Measurements from ENCODE around the gene IRAG1.
"Not testable (repeated sequence)": the region's sequence is repeated elsewhere in the genome, so short reads cannot be mapped to it uniquely, and the experiment has no call there.

The IRAG1 gene

DNA sequence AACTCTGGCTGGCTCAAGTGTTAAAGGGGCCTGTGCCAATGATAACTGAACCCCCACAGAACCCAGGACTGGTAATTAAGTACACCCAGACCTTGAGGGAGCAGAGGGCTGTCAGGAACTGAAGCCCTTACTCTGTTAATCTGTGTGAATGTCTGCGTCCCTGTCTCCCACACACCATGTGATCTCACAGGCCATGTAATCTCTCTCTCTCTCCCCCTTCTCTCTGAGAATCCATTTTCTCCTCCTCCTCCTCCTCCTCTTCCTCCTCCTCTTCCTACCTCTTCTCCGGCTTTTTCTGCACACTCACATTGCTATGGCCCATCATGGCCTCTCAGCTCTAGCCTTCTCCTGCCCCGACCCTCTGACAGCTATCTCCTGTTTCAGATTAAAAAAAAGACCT, 14.6 kb upstream of the IRAG1 start:
- no peak for DNase-seq

DNA sequence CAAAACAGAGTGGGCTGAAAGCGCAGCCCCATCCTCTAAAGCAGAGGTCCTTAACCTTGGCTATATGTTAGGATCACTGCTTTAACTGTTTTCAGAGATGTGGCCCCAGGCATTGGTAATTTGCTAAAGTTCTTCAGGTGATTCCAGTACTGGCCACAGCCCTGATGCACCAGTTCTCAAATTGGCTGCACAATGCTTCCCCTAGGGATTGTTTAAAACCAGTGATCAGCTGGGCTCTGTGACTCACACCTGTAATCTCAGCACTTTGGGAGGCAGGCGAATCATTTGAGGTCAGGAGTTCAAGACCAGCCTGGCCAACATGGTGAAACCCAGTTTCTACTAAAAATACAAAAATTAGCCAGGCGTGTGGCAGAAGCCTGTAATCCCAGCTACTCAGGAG, 8.4 kb upstream of the IRAG1 start:
- no peak for DNase-seq

- DNase-seq: no peak
Observed at GRCh38 chr11:10699072-10699471, 5.5 kb upstream of the IRAG1 start.

DNA sequence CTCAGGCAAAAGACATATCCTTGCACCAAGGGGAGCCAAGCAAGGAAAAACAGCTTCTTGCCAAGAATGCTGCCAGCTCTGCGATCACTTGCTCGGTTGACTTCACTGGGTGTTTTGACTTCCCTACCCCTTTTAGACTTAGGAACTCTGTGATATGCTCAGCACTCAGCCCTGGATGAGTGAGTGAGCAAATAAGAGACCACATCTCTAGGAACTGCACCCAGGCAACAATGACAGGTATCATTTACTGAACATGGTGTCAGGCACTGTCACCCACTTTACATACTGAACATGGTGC, 3.7 kb upstream of the IRAG1 start:
- DNase-seq: no peak

GRCh38 chr11:10696468-10697322, 3.1 kb upstream of the IRAG1 start:
- no peak for DNase-seq

DNA sequence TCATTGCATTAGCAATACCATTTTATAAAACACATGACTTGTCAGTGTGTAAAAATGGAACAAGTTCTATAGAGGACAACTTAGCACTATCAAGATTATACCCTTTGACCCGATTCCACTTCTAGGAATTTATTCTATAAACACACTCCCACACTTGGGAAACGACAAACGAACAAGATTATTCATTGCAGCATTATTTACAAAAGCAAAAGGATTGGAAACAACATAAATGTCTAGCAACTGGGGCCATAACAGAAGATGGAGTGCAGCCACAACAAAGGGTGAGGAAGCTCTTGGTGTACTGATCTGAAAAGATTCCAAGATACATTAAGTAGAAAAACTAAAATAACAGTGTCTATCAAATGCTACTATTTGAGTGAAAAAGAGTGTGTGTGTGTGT, 2.3 kb upstream of the IRAG1 start:
- no peak for DNase-seq

GRCh38 chr11:10694486-10695239, 1.1 kb upstream of the IRAG1 start:
- no peak for DNase-seq

GRCh38 chr11:10692531-10693115, 932 bp downstream of the IRAG1 start:
- no peak for DNase-seq

DNA sequence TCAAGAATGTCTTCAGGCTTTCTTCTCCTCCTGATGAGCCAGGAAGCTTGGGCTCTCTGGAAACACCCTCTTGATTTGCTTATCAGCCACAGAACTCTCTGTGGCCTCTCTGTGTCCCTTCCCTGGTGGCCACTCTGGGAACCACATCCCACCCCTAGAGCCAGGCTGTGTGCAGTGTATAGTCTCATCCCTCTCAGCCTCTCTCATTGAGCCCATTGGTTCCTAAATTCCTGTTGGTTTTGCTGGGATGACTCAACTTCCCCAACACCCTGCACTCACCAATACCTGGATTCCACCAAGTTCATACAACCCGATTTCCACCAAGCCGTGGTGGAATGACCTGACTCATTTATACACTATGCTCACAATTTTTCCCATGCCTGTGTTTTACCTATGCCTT, 5.2 kb downstream of the IRAG1 start:
- DNase-seq: no peak

DNA sequence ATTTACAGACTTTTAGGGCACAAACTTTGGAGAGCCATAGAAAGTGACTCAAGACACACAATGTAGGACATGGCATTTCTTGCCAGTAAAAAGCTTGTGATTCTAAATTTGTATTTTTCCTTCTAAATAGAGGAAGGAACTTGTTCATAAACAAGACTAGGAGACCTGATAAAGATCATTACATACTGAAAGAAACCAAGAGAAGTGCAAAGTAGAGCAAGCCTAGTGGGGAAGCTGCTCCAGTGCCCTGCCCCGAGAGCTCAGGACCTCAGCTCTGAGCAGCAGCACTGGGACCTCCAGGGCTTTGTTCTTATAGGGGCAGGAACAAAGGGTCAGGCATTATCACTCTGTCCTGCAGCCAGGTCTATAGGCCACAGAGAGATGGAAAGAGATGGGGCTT, 7.2 kb downstream of the IRAG1 start:
- no peak for DNase-seq

DNA sequence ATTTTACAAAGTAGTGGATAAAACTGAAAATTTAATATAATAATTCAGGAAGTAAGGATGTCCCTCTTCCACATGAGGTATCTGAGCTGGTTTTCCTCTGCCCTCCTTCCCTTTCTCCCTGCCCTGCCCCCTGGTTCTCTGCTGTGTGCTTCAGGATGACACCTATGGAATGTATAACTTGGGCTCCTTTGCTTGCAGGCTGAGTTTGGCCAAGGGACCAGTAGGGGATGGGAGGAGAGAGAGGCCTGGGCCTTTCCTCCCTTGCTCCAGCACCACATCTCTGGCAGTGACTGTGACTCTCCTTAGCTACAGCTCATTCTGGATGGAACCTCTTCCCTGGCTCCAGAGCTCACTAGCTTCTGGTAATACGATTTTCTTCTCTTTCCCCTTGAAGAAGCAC, 10.1 kb downstream of the IRAG1 start:
- no peak for DNase-seq

DNA sequence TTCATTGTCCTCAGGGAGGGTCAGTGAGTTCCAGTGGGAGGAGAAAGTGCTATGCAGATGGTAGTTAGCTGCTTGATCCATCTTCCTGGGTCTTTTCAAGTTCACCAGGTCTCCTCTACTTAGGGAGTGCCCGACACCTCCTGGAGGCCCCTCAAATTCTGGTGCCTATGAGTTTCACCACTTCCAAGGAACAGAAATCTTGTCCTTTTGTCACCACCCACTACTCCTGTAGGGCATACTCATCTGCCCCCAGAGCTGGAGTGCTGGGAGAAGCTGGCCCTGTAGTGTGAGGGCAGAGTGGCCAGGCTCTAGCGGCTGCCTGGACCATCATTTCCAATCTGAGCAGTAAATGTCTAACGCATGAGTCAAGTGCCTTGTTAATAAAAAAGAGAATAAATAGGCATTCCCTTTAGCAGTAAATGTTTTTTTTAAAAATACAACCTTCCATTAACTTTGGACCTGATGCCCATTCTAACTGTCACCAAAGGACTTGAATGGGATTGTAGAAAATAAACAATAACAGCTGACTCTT, 12.5 kb downstream of the IRAG1 start:
- DNase-seq: no peak

GRCh38 chr11:10680279-10680678, 13.3 kb downstream of the IRAG1 start:
- DNase-seq: not testable (repeated sequence)

DNA sequence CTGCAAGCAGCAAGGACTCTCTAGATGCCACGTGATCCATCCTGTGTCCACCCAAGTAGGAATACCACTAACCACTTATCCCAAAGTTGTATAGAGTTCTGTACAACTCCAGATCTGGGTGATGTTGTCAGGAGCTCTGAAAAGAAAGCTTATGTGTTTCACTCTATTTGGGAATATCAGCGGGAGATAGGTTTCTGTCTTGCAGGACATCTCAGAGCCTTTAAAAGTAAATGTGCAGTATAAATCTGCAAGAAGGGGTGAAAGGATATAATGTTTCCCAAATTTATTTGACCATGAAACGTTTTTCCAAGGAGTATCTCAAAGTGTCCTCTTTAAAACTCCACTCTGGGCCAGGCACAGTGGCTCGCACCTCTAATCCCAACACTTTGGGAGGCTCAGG, 13.9 kb downstream of the IRAG1 start:
- DNase-seq: no peak

GRCh38 chr11:10678101-10678500, 15.5 kb downstream of the IRAG1 start:
- DNase-seq: no peak

DNA sequence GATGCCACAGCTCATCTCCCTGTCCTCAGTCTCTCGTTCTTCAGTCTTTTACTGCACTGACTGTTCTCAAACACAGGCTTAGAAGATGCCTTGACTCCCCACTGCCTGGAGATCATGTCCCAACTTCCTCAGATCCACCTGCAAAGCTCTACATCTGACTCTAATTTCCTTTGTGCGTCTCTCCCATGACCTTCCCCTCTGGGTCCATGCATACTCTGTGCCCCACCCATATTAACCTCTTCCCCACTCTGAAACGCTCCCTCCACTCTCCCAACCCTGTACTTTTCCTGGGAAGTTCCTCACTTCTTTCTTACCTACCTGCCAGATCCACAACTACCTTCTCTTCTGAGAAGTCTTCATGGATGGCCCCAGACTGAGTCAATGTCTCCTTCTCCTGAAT, 16.6 kb downstream of the IRAG1 start:
- no peak for DNase-seq

DNA sequence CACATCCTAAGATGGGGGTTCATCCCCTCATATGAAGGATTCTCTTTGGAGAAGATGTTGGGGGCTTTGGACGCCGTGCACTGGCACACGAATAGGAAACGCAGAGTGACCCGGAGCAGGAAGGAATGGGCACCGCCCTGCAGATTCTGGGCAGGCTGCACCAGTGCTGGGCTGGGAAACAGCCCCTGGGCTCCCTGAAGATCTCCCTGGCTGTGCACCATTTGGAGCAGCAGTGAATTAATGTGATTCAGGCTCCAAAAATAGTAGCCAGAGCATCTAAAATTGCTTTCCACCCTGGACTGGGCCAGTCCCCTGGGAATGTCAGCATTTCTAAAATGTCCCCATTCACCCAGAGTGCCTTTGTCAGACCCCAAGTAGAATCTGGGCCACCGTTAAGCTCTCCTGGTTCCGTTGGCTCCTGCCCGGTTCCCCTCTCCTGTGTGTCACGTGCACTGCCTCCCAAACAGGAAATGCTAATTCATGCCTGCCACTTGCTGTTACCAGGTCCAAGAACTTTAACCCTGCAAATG, 18.6 kb downstream of the IRAG1 start:
- DNase-seq: no peak

DNA sequence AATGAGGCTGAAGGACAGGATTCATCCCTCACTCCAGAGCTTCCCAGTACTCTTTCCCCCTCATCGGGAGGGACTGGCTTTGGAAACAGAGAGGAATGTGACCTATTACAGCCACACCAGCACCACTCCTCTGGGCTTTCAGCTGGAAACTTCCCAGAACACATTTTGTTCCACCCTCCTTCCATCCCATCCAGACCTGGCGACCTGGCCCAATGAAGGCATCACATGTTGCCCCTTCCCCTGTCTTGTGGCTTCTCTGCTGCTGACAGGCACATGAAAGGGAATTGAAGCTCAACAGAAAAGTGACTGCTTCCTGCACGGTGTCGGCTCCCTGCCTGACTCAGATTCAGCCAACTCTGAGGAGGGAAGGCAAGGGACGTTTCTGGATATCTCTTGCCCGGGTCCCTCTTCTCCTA, 19.1 kb downstream of the IRAG1 start:
- no peak for DNase-seq

- no peak for DNase-seq
Observed at GRCh38 chr11:10673501-10674062, 20.0 kb downstream of the IRAG1 start.

DNA sequence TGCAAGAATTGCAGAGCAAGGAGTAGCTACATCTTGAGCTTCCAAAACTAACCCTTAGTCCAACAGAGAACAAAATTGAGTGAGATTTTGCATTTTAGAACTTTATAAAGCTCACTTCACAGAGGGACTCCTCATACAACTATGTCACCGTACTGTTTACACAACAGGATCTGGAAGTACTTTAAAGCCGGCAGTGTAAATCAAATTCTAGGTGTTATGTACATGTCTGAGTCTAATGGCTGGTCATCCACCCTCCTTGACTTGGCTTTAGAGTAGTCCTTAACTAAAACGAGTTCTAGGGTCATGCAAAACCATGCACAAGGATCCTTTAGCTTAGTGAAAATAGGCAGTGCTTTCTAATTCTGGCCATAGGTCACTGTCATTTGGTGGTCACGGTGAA, 23.5 kb downstream of the IRAG1 start:
- DNase-seq: no peak

- DNase-seq: peak; percentile 24
Observed at GRCh38 chr11:10669258-10670033, 24.1 kb downstream of the IRAG1 start.

DNA sequence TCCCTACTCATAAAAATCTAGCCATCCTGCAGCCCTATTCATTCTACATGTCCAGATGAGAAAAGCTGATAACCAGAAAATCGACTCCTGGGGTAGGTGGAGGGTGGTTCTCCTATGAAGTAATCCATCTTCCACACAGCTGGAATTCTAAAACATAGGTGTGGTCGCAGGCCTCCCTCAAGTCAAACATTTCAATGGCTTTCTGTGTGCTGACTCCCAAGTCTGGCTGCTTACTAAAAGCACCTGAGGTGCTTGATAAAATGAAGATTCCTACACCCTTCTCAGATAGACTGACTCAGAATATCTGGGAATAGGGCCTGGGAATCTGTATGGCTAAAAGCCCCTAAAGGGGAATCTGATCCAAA, 26.1 kb downstream of the IRAG1 start:
- no peak for DNase-seq
